NCI-H1436 treated with DMSO at 0.1 percent for 48 hours (cell line): ENCODE data around the gene VAMP3.

ENCODE experiments used
- DNase-seq: peaks from one replicate; lab custom pipeline; 2025; lab: John Stamatoyannopoulos, UW

VAMP3 gene

GRCh38 chr1:7813677-7814373 lies 42.7 kb downstream of the VAMP3 start:
- no peak for DNase-seq

DNA sequence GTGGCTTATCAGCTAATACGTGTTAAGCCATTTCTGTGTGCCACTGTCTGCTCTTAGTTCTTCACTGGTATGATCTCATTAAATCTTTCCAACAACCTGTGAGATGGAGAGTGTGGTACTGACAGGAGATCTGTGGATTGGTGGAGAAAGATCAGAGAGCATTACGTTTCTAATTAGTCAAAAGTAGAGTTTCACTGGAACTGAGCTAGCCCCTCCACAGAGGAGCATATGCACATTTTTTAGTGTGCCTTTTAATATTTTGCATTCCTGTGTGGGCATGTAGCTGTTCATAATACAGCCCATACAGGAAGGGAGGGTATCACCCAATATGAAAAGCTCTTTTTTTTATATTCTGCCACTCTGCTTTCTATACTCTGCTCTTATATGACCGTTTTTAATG lies 50.2 kb downstream of the VAMP3 start:
- DNase-seq: no peak

DNA sequence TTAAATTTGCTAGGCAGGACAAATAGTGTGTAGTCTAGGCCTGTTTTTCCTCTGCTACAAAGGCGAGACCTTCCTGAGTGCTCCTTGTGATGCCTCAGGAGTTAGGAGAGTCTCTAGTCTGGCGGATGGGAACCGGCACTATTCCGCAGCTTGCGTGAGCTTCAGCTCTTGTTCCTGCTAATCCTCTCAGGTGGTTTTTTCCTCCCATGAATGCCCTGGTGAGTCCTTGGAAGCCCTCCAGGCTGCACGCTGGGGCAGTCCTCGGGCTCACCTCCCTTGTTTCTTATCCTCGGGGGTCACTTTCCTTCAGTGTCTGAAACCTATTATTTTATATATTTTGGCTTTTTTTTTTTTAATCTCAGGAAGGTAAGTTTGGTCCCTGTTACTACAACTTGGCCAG lies 53.6 kb downstream of the VAMP3 start:
- no peak for DNase-seq

GRCh38 chr1:7826363-7826762 lies 55.3 kb downstream of the VAMP3 start:
- DNase-seq: no peak

DNA sequence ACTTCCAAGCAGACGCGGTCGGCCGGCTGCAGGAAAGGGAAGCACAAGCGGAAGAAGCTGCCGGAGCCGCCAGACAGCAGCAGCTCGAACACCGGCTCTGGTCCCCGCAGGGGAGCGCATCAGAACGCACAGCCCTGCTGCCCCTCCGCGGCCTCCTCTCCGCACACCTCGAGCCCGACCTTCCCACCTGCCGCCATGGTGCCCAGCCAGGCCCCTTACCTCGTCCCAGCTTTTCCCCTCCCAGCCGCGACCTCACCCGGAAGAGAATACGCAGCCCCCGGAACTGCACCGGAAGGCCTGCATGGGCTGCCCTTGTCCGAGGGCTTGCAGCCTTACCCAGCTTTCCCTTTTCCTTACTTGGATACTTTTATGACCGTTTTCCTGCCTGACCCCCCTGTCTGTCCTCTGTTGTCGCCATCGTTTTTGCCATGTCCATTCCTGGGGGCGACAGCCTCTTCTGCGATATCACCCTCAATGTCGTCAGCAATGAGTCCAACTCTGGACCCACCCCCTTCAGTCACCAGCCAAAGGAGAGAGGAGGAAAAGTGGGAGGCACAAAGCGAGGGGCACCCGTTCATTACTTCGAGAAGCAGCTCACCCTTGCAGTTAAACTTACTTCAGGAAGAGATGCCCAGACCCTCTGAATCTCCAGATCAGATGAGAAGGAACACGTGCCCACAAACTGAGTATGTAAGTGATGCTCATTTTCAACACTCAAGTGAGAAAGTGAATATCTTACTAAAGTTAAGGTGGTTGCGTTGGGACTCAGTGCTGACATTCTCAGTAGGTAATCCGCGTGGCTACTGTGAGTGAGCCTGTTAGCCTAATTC lies 56.2 kb downstream of the VAMP3 start:
- no peak for DNase-seq
